B cell (primary cell): ENCODE data around the gene PDZD7.

Experiments
- EZH2 ChIP-seq: IDR thresholded peaks from 2 replicates; pipeline ENCODE4 v1.6.1; 2012; ENCODE audit warnings: borderline replicate concordance, low read depth, mild to moderate bottlenecking, moderate library complexity, low read length; ENCODE audit not compliant: insufficient read depth, poor library complexity, severe bottlenecking
- TF ChIP-seq, protein P1 (sequence below): fragments of 200-600 bp; IDR thresholded peaks from one replicate; pipeline ENCODE4 v1.8.0; 2022; ENCODE audit warnings: antibody characterized with exemption, mild to moderate bottlenecking

DNA sequence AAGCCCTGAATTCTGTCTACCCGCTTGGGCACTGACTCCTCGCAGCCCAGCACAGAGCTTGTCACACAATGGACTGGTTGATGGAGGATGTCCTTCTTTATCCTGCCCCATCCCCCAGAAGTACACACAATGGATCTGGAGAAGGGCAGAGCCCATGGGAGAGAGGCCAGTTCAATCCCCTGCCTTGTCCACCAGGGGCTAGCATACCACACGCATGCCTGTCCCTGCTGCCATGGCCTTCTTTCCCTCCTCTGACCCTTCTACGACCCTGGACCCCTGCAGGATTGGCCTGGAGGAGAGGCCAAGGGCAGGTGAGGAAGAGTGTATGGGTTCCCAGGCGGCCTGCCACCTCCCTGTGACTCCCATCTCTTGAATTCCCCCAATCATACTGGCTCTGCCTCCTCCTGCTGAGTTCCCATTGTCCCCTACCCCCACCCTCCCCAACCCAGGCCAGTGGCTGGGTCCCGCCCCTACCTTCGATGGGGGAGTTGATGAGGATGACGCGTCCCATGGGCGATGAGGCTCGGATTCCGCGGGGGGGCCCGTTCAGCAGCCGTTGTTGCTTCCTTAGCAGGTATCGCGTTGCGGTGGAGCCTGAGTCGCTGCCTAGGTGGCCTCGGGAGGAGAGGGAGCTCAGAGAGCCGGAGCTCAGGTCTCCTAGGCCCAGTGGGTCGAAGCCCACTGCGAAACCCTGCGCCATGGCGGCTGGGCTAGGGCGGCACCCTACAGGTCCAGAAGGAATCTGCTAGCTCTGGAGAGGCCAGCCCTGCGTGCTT lies 1.2 kb downstream of the PDZD7 start:
- TF ChIP-seq, protein P1, sequence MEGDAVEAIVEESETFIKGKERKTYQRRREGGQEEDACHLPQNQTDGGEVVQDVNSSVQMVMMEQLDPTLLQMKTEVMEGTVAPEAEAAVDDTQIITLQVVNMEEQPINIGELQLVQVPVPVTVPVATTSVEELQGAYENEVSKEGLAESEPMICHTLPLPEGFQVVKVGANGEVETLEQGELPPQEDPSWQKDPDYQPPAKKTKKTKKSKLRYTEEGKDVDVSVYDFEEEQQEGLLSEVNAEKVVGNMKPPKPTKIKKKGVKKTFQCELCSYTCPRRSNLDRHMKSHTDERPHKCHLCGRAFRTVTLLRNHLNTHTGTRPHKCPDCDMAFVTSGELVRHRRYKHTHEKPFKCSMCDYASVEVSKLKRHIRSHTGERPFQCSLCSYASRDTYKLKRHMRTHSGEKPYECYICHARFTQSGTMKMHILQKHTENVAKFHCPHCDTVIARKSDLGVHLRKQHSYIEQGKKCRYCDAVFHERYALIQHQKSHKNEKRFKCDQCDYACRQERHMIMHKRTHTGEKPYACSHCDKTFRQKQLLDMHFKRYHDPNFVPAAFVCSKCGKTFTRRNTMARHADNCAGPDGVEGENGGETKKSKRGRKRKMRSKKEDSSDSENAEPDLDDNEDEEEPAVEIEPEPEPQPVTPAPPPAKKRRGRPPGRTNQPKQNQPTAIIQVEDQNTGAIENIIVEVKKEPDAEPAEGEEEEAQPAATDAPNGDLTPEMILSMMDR, result no peak
- TF ChIP-seq EZH2, result no peak
